PFSK-1 (cell line): ENCODE measurements around the gene BNC2.

ENCODE experiments used
- FOXP2 ChIP-seq: optimal IDR thresholded peaks from 2 replicates; pipeline ENCODE3; 2011; ENCODE audit warnings: borderline replicate concordance, control low read depth, inconsistent platforms; ENCODE audit not compliant: insufficient read depth; ENCODE audit errors: extremely low read length, extremely low read depth
- POLR2AphosphoS5 ChIP-seq: IDR thresholded peaks from 2 replicates; pipeline ENCODE4 v1.6.1; 2012; ENCODE audit warnings: low read depth, mild to moderate bottlenecking, control low read depth, low read length, moderate library complexity
- REST ChIP-seq, 2 experiments: IDR thresholded peaks; 2 replicates each; pipeline versions ENCODE4 v1.6.1 to v1.8.0; 2011 to 2012; ENCODE audit warnings: low read depth in 2 of 2, low read length in 2 of 2, control low read depth in 1 of 2, inconsistent platforms in 1 of 2, mild to moderate bottlenecking in 1 of 2, moderate library complexity in 1 of 2; ENCODE audit not compliant: insufficient read depth in 1 of 2
- SIN3A ChIP-seq: IDR thresholded peaks from 2 replicates; pipeline ENCODE4 v1.6.1; 2012; ENCODE audit warnings: mild to moderate bottlenecking, low read length, moderate library complexity, borderline replicate concordance; ENCODE audit not compliant: insufficient read depth
- TAF1 ChIP-seq: IDR thresholded peaks from 2 replicates; pipeline ENCODE4 v1.6.1; 2012; ENCODE audit warnings: low read length, control low read depth, borderline replicate concordance; ENCODE audit not compliant: insufficient read depth

The BNC2 gene

GRCh38 chr9:16671591-16672137, 198.8 kb downstream of the BNC2 start:
- TF ChIP-seq REST (IDR thresholded peaks at IDR 0.05; ENCODE audit: insufficient read depth in 1 of 2, low read depth in 2 of 2, low read length in 2 of 2): no peak
- no peak for TF ChIP-seq POLR2AphosphoS5
- TF ChIP-seq FOXP2: no peak
- TF ChIP-seq SIN3A: no peak
- TF ChIP-seq TAF1: no peak

- TF ChIP-seq TAF1 (no peak), REST (IDR thresholded peaks at IDR 0.05; ENCODE audit: insufficient read depth in 1 of 2, low read depth in 2 of 2, low read length in 2 of 2) (no peak), POLR2AphosphoS5 (no peak), FOXP2 (no peak), SIN3A (no peak)
Measured at GRCh38 chr9:16670791-16671190, 199.7 kb downstream of the BNC2 start.

- TF ChIP-seq FOXP2 (no peak), SIN3A (no peak), TAF1 (no peak), REST (IDR thresholded peaks at IDR 0.05; ENCODE audit: insufficient read depth in 1 of 2, low read depth in 2 of 2, low read length in 2 of 2) (no peak), POLR2AphosphoS5 (no peak)
Measured at GRCh38 chr9:16668734-16669295, 201.7 kb downstream of the BNC2 start.

- TF ChIP-seq POLR2AphosphoS5 (no peak), TAF1 (no peak), REST (IDR thresholded peaks at IDR 0.05; ENCODE audit: insufficient read depth in 1 of 2, low read depth in 2 of 2, low read length in 2 of 2) (no peak), SIN3A (no peak), FOXP2 (no peak)
Measured at GRCh38 chr9:16664211-16664610, 206.3 kb downstream of the BNC2 start.

GRCh38 chr9:16661816-16662215, 208.7 kb downstream of the BNC2 start:
- TF ChIP-seq POLR2AphosphoS5 (no peak), REST (IDR thresholded peaks at IDR 0.05; ENCODE audit: insufficient read depth in 1 of 2, low read depth in 2 of 2, low read length in 2 of 2) (no peak), FOXP2 (no peak), SIN3A (no peak), TAF1 (no peak)
